A673 (cell line): ENCODE results near the gene RERE. TPM values are rescaled to one million over a fixed set of nuclear protein-coding genes. Genes with fewer than 3 reads are reported as not detected.

Experiments
- BruUV-seq: library from RNA; stranded (reverse); fragments of 400-500 nt; replicated peaks from 2 replicates; lab custom pipeline; 2021; lab: Mats Ljungman, UMichigan
- CTCF ChIA-PET: fragments of 300-600 bp; sonication (Branson Sonifier 250); formaldehyde crosslinking; loops from one replicate; lab custom pipeline; 2022; ENCODE audit warnings: antibody characterized with exemption; lab: Charles Lee
- POLR2A ChIA-PET: fragments of 300-600 bp; sonication (Branson Sonifier 250); formaldehyde crosslinking; loops from one replicate; lab custom pipeline; 2022; ENCODE audit warnings: antibody characterized with exemption; ENCODE audit not compliant: low non-redundant PET; lab: Charles Lee
- DNase-seq: peaks from one replicate; pipeline ENCODE4 v3.0.0-alpha.2; 2015; ENCODE audit warnings: low spot score
- H3K27ac ChIP-seq: fragments of 200-600 bp; sonication (generic); 2 replicates; pipeline ENCODE4 v1.5.1; 2016; ENCODE audit warnings: mixed run types, low read depth, mild to moderate bottlenecking, mixed read lengths, antibody characterized with exemption, low read length; ENCODE audit not compliant: poor library complexity, severe bottlenecking
- H3K27me3 ChIP-seq: fragments of 200-600 bp; sonication (generic); replicated peaks from 2 replicates; pipeline ENCODE4 v1.6.1; 2017; ENCODE audit warnings: mixed run types, low read depth, mild to moderate bottlenecking, mixed read lengths, antibody characterized with exemption, low read length; ENCODE audit not compliant: insufficient read depth, poor library complexity
- H3K36me3 ChIP-seq: fragments of 200-600 bp; sonication (generic); 2 replicates; pipeline ENCODE4 v1.6.1; 2016; ENCODE audit warnings: mixed run types, mild to moderate bottlenecking, mixed read lengths, antibody characterized with exemption, low read length; ENCODE audit not compliant: insufficient read depth, poor library complexity, severe bottlenecking
- H3K4me1 ChIP-seq: fragments of 200-600 bp; sonication (generic); 2 replicates; pipeline ENCODE4 v1.6.1; 2017; ENCODE audit warnings: mixed run types, mild to moderate bottlenecking, mixed read lengths, antibody characterized with exemption, low read length; ENCODE audit not compliant: insufficient read depth, poor library complexity, severe bottlenecking
- H3K4me3 ChIP-seq: fragments of 200-600 bp; sonication (generic); 2 replicates; pipeline ENCODE4 v1.5.1; 2016; ENCODE audit warnings: low read depth, mixed run types, mild to moderate bottlenecking, mixed read lengths, low read length; ENCODE audit not compliant: poor library complexity, severe bottlenecking
- H3K9me3 ChIP-seq: fragments of 200-600 bp; sonication (generic); 2 replicates; pipeline ENCODE4 v1.6.1; 2016; ENCODE audit warnings: mixed run types, low read depth, mild to moderate bottlenecking, mixed read lengths, antibody characterized with exemption, low read length; ENCODE audit not compliant: poor library complexity, severe bottlenecking
- CTCF ChIP-seq: fragments of 300-800, 200-600 bp; sonication (generic); conservative IDR thresholded peaks from 2 replicates; pipeline ENCODE4 v1.5.1; 2017; ENCODE audit warnings: low read depth, mild to moderate bottlenecking, antibody characterized with exemption, low read length, moderate library complexity, mixed read lengths
- EZH2 ChIP-seq: fragments of 200-600 bp; sonication (generic); IDR thresholded peaks from 2 replicates; pipeline ENCODE4 v1.6.1; 2017; ENCODE audit warnings: borderline replicate concordance, low read depth, mild to moderate bottlenecking, mixed read lengths, antibody characterized with exemption, low read length; ENCODE audit not compliant: poor library complexity, severe bottlenecking
- intact Hi-C: fragments of 100-400 bp; cut with micrococcal nuclease; formaldehyde crosslinking; loops from one replicate; pipeline ENCODE4 v1.10.0; 2022; ENCODE audit not compliant: unreplicated experiment
- total RNA-seq: library from RNA; stranded (reverse); gene quantifications from 2 replicates; pipeline ENCODE4 v1.2.3, GENCODE V29; 2021

Gene RERE
- total RNA-seq, 1 experiment from 2014 or later, result 188 TPM

GRCh38 chr1:8680664-8681650 is 136.5 kb downstream of the RERE start:
- CTCF ChIA-PET, result no interaction called here
- POLR2A ChIA-PET, result interaction anchor here (0.7 kb wide), 1 partner anchor 15 kb away, joined by 3 read pairs; no protein-coding TSS in a partner anchor
- H3K27me3 ChIP-seq, result no peaks in the 10 kb centered on the region
- H3K4me3 ChIP-seq, result no peak overlapping the region
- DNase-seq, result no peak
- no peaks in the 10 kb centered on the region for H3K9me3 ChIP-seq
- peak overlapping the region; percentile 52 for H3K27ac ChIP-seq
- H3K36me3 ChIP-seq, result peaks cover 4% of the 10 kb centered on the region
- TF ChIP-seq CTCF (no peak), EZH2 (no peak)
- H3K4me1 ChIP-seq, result peaks cover 98% of the 10 kb centered on the region
- intact Hi-C loops, result no loop called here
- no TSS peak for BruUV-seq

GRCh38 chr1:8679929-8680663 is 137.3 kb downstream of the RERE start:
- ChIA-PET POLR2A (no interaction called here), CTCF (no interaction called here)
- H3K4me1 ChIP-seq, result peaks cover 97% of the 10 kb centered on the region
- peak overlapping the region; percentile 52 for H3K27ac ChIP-seq
- H3K36me3 ChIP-seq, result peaks cover 4% of the 10 kb centered on the region
- no peak overlapping the region for H3K4me3 ChIP-seq
- no peak for DNase-seq
- H3K9me3 ChIP-seq, result no peaks in the 10 kb centered on the region
- intact Hi-C loops, result no loop called here
- no peak for TF ChIP-seq CTCF
- TF ChIP-seq EZH2, result no peak
- H3K27me3 ChIP-seq, result no peaks in the 10 kb centered on the region
- no TSS peak for BruUV-seq

GRCh38 chr1:8679395-8679800 is 138.0 kb downstream of the RERE start:
- DNase-seq, result peak; percentile 83
- peaks cover 97% of the 10 kb centered on the region for H3K4me1 ChIP-seq
- ChIA-PET POLR2A (no interaction called here), CTCF (no interaction called here)
- peak overlapping the region; percentile 52 for H3K27ac ChIP-seq
- no peaks in the 10 kb centered on the region for H3K27me3 ChIP-seq
- no peak for TF ChIP-seq CTCF
- TF ChIP-seq EZH2, result no peak
- no peak overlapping the region for H3K4me3 ChIP-seq
- intact Hi-C loops, result no loop called here
- no peaks in the 10 kb centered on the region for H3K9me3 ChIP-seq
- peaks cover 4% of the 10 kb centered on the region for H3K36me3 ChIP-seq
- BruUV-seq, result no TSS peak
